Activated T-cell treated with anti-CD3 and anti-CD28 coated beads, Interleukin-2, amount 50 U/mL, for 72 hours (primary cell): Measurements from ENCODE around the gene DLGAP3. TPM values are rescaled to one million over a fixed set of nuclear protein-coding genes. Genes with fewer than 3 reads are reported as not detected.
A peak's percentile ranks its signal among the peaks of the same experiment; 100 is the strongest.

ENCODE experiments used
- ATAC-seq, 2 donors: fragments of 150-1000 bp; cut with Tn5 transposase; replicated peaks in 1 of 2; 2 replicates each; pipeline ENCODE4 v1.10.0; 2021; ENCODE audit warnings: moderate library complexity in 2 of 2, mild to moderate bottlenecking in 1 of 2
- DNase-seq, 2 donors: peaks; one replicate each; pipeline ENCODE4 v3.0.0; 2021 to 2022; ENCODE audit warnings: mixed read lengths in 1 of 2
- H3K27ac Mint-ChIP-seq: one replicate; pipeline ENCODE4 v1.8.0; 2022; ENCODE audit warnings: mild to moderate bottlenecking, moderate library complexity, mixed read lengths
- H3K27me3 Mint-ChIP-seq: one replicate; pipeline ENCODE4 v1.8.0; 2022; ENCODE audit warnings: low read depth, mixed read lengths
- H3K36me3 Mint-ChIP-seq, 2 donors: one replicate each; pipeline ENCODE4 v1.8.0; 2022; ENCODE audit warnings: mixed read lengths in 2 of 2, mild to moderate bottlenecking in 1 of 2; ENCODE audit not compliant: insufficient read depth in 2 of 2
- H3K4me1 Mint-ChIP-seq: one replicate; pipeline ENCODE4 v1.8.0; 2022; ENCODE audit warnings: low read depth, mixed read lengths
- H3K4me3 Mint-ChIP-seq, 2 donors: one replicate each; pipeline ENCODE4 v1.8.0; 2022; ENCODE audit warnings: mild to moderate bottlenecking in 2 of 2, mixed read lengths in 2 of 2, moderate library complexity in 2 of 2
- H3K9me3 Mint-ChIP-seq, 2 donors: one replicate each; pipeline ENCODE4 v1.8.0; 2022; ENCODE audit warnings: mixed read lengths in 2 of 2
- total RNA-seq, 2 donors: library from RNA; stranded (reverse); gene quantifications; one replicate each; pipeline ENCODE4 v1.2.3, GENCODE V29; 2022

DLGAP3 gene
- total RNA-seq, 2 donors from 2014 or later: 1.4 to 1.8 TPM

DNA sequence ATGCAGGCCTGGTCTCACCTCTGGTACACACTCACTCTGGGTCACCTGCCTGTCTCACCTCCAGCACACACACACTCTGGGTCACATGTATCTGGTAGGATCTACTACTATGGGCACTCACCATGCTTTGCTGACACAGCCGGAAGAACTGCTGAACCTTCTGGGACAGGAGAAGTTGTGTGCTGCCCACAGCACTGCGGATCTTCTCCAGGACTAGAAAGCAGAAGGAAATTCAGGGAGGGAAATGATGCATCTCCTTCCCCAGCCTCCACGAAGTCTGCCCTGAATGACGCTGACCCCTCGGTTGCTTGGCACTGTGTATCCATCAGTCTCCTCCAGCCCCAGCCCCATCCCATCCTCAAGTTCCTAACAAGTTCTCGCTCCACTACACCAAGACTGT lies 62.0 kb downstream of the DLGAP3 start:
- H3K27ac Mint-ChIP-seq: no peak overlapping the region
- peaks cover 45% of the 10 kb centered on the region for H3K4me1 Mint-ChIP-seq
- H3K9me3 Mint-ChIP-seq: no peaks in the 10 kb centered on the region
- ATAC-seq: no peak
- peak overlapping the region; percentile 36 to 87 for H3K4me3 Mint-ChIP-seq
- no peak for DNase-seq
- H3K36me3 Mint-ChIP-seq: no peaks in the 10 kb centered on the region
- H3K27me3 Mint-ChIP-seq: peaks cover 24% of the 10 kb centered on the region

DNA sequence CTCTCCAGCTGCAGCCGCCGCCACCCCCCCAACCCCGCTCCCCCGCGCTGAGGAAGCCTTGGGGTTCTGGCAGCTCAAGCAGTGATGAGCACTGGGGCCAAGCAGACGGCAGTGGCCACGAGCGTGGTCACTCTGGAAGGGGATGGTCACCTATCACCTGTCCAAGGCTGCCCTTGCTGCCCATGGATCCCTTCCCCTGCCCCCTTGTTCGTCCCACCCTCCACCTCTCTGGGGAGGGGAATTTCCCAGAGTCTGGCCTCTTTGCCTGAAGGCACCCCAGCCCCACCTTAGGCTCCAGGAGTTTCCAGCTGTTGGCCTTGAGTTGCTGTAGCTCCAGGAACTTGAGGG lies 62.7 kb downstream of the DLGAP3 start:
- no peak for ATAC-seq
- H3K4me1 Mint-ChIP-seq: peaks cover 44% of the 10 kb centered on the region
- peak overlapping the region; percentile 77 to 87 for H3K4me3 Mint-ChIP-seq
- no peak overlapping the region for H3K27ac Mint-ChIP-seq
- H3K9me3 Mint-ChIP-seq: no peaks in the 10 kb centered on the region
- DNase-seq: no peak
- H3K36me3 Mint-ChIP-seq: no peaks in the 10 kb centered on the region
- H3K27me3 Mint-ChIP-seq: peaks cover 17% of the 10 kb centered on the region

DNA sequence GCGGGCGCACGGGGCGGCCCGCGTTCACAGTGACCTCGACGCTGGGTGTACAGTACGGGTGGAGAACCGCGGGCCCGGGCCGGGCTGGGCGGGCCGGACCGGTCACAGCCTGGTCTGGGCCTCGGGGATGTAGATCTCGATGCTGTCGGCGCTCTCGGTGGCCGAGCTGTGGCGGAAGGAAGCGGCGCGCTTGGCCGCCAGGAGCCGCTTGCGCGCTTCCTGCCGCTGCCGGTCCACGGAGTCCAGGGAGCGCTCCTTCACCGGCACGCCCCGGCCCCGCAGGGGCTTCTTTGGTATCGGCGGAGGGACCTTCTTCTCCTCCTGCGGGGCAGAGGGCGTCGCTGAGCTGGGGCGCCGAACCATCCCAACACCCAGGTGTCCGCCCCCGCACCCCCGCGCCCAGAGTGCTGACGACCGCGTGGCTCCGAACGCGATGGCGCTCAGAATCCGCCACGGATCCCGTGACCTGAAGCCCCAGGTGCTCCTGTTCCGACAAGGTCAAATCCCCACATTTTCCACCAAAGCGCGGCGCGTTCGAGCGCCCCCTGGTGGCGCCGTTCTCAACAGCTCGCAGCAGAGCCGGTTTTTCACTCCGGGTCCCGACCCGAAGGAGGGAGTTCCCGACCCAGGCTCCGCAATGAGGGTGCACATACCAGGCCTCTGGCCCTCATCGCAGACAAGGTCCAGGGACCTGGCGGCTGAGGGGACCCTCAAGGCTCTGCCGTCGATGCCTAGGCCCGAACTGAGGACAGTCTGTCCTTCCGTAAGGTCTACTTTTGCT lies 63.3 kb downstream of the DLGAP3 start:
- ATAC-seq: peak; percentile 76 to 81
- Mint-ChIP-seq H3K4me3 (peak overlapping the region; percentile 77 to 87), H3K36me3 (no peaks in the 10 kb centered on the region), H3K4me1 (peaks cover 39% of the 10 kb centered on the region), H3K27ac (no peak overlapping the region), H3K9me3 (no peaks in the 10 kb centered on the region), H3K27me3 (peaks cover 11% of the 10 kb centered on the region)
- peak; percentile 90 to 96 for DNase-seq

- H3K36me3 Mint-ChIP-seq: no peaks in the 10 kb centered on the region
- H3K9me3 Mint-ChIP-seq: no peaks in the 10 kb centered on the region
- peaks cover 37% of the 10 kb centered on the region for H3K4me1 Mint-ChIP-seq
- H3K27me3 Mint-ChIP-seq: peaks cover 7% of the 10 kb centered on the region
- H3K4me3 Mint-ChIP-seq: peak overlapping the region; percentile 35 to 87
- ATAC-seq (no peak), DNase-seq (no peak)
- H3K27ac Mint-ChIP-seq: no peak overlapping the region
These were observed 63.9 kb downstream of the DLGAP3 start for GRCh38 chr1:34865573-34865972.

DNA sequence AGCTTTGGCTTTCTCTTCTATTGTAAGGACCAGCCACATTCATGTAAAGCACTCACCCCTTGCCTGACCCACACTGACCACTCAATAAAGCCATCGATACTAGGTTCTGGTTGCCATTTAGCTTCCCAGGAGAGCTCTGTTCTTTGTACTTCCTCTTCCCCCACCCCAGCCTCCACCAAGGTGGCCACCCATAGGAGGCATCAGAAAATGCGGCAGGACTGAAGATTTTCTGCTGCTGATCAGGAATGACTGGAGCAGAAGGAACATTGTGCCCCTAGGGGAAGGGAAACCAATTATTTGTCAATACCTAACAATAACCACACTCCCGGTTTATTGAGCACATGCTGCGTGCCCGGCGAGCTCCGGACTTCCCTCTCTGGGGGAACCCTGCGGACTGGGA lies 64.7 kb downstream of the DLGAP3 start:
- Mint-ChIP-seq H3K4me3 (peak overlapping the region; percentile 33 to 70), H3K4me1 (peaks cover 44% of the 10 kb centered on the region), H3K27ac (peak overlapping the region; percentile 5), H3K9me3 (no peaks in the 10 kb centered on the region), H3K27me3 (peaks cover 7% of the 10 kb centered on the region), H3K36me3 (no peaks in the 10 kb centered on the region)
- ATAC-seq (no peak), DNase-seq (no peak)

GRCh38 chr1:34863501-34863900 lies 65.9 kb downstream of the DLGAP3 start:
- ATAC-seq (peak; percentile 4 to 7), DNase-seq (peak in 1 of 2 donors; percentile 24)
- Mint-ChIP-seq H3K4me1 (peaks cover 50% of the 10 kb centered on the region), H3K27ac (peak overlapping the region; percentile 23), H3K9me3 (no peaks in the 10 kb centered on the region), H3K36me3 (peaks cover 0 to 2% of the 10 kb centered on the region in 2 donors), H3K4me3 (peak overlapping the region in 1 of 2 donors; percentile 33), H3K27me3 (peaks cover 7% of the 10 kb centered on the region)

DNA sequence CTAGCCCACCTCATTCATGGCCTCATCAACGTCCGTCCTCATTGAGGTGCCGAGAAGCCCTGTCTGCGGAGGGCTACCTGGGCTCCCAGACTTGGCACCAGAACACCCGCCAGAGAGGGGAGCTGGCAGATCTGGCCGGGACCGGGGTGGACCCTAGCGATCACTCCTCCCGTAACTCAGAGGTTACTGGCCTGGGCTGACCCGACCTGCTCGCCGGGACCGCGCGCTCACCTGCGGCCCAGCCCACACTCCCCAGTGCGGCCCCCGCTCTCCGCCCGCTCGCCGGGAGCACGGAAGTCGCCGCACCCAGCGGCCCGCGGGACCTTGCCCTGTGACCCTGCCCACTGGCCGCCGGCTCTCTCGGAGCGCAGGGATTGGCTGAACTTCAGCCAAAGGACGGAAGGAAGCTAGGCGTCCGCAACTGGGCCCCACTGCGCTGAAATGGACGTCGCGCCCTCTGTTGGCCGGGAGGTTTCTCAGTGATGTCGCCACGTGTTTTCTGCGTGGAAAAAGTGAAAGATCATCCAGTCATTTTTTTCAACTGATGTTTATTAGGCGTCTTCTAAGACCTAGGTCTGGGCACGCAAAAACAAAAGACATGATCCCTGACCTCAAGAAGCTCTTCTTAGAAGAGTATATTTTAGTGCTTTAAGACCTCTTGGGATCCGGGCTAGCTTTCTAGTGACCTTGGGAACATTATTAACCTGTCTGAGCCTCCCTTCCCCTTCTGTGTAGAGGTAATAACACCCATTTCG lies 69.8 kb downstream of the DLGAP3 start, which contains the start of gene SMIM12:
SMIM12 (minus strand) TSS at position 304 of the 755 bp plus-strand sequence. CDS start 3,772 bp downstream, outside the sequence.
- peaks cover 2 to 8% of the 10 kb centered on the region in 2 donors for H3K36me3 Mint-ChIP-seq
- no peaks in the 10 kb centered on the region for H3K27me3 Mint-ChIP-seq
- ATAC-seq: peak; percentile 96 to 98
- peaks cover 49% of the 10 kb centered on the region for H3K4me1 Mint-ChIP-seq
- H3K27ac Mint-ChIP-seq: peak within 1 kb of the TSS; percentile 98
- peak within 1 kb of the TSS; percentile 93 to 99 for H3K4me3 Mint-ChIP-seq
- no peaks in the 10 kb centered on the region for H3K9me3 Mint-ChIP-seq
- DNase-seq: peak; percentile 94 to 95

DNA sequence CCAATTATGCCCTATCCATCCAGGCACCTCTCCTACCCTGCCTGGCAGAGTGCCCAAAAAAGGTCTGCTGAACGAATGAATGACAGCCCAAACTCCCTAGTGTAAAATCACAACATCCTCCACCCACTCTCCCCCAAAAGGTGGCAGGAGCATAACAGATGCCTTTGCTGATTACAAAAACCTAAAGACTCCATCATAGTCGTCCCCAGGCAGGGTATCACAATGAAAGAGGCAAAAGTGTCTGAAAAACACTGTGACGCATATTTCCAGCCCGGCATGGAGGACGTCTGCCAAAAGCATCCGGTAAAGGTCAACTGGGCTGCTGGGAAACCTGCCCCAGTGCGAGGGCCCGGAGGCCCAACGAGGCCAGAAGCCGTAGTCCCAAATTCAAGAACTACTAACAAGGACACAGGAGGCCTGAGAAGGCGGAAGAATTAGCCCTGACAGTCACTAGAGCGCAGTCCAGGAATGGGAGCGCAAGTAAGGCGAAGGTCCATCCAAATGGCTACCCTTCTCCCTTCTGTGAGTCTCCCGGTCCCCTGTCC lies 70.5 kb downstream of the DLGAP3 start:
- Mint-ChIP-seq H3K4me1 (peaks cover 43% of the 10 kb centered on the region), H3K36me3 (peaks cover 2 to 8% of the 10 kb centered on the region in 2 donors), H3K9me3 (no peaks in the 10 kb centered on the region), H3K4me3 (peak overlapping the region; percentile 93 to 99), H3K27ac (peak overlapping the region; percentile 98), H3K27me3 (no peaks in the 10 kb centered on the region)
- ATAC-seq (peak; percentile 32 to 38), DNase-seq (peak; percentile 46 to 53)

- Mint-ChIP-seq H3K27me3 (no peaks in the 10 kb centered on the region), H3K36me3 (peaks cover 2 to 13% of the 10 kb centered on the region in 2 donors), H3K27ac (no peak overlapping the region), H3K4me1 (peaks cover 38% of the 10 kb centered on the region), H3K9me3 (no peaks in the 10 kb centered on the region), H3K4me3 (no peak overlapping the region)
- ATAC-seq (no peak), DNase-seq (no peak)
These were observed 72.8 kb downstream of the DLGAP3 start for GRCh38 chr1:34856697-34857096.

GRCh38 chr1:34852677-34853217 lies 76.7 kb downstream of the DLGAP3 start:
- no peak overlapping the region for H3K4me3 Mint-ChIP-seq

DNA sequence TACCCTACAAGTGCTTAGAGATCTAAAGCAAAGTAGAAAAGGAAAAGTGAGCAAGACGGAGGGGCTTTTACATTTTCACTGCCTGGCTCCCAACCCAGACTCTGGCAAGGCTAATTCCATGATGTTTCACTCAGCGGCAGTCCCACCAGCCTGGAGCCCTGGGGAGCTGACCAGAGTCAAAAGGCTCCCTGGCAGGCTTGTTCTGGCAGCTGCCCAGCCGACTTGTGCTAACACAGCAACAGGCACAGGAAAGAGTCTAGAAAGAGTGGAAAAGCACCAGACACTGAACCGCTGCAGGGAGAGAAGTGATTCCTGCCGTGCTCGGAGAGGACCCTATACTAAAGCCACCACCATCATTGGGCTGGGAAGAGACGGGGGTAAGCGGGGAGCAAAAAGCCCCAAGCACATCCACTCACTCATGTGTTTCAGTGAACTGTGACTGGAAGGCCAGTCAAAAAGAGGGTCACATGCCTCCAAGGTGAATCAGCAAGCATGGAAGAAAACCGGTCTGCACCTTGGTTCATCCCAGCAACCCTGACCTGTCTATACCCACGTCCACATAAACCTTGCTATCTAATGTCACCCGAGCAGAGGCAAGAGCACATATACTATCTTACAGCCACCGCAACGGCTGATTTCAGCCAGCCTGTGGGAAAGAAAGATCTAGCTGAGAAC lies 77.9 kb downstream of the DLGAP3 start:
- H3K4me1 Mint-ChIP-seq: peaks cover 12% of the 10 kb centered on the region

More at GRCh38 chr1:34852677-34853217, 76.7 kb downstream of the DLGAP3 start:
- DNase-seq (peak; percentile 91), ATAC-seq (peak; percentile 100)
- H3K27me3 Mint-ChIP-seq: no peaks in the 10 kb centered on the region
- H3K27ac Mint-ChIP-seq: peak overlapping the region; percentile 12
- peaks cover 18% of the 10 kb centered on the region for H3K4me1 Mint-ChIP-seq
- no peaks in the 10 kb centered on the region for H3K9me3 Mint-ChIP-seq
- peaks cover 2 to 25% of the 10 kb centered on the region in 2 donors for H3K36me3 Mint-ChIP-seq

GRCh38 chr1:34850382-34850781 lies 79.1 kb downstream of the DLGAP3 start:
- Mint-ChIP-seq H3K36me3 (peaks cover 2 to 22% of the 10 kb centered on the region in 2 donors), H3K4me1 (peaks cover 12% of the 10 kb centered on the region), H3K4me3 (no peak overlapping the region), H3K27ac (no peak overlapping the region), H3K9me3 (no peaks in the 10 kb centered on the region), H3K27me3 (no peaks in the 10 kb centered on the region)
- ATAC-seq: no peak
- DNase-seq: no peak

More for the DNA sequence above, 77.9 kb downstream of the DLGAP3 start:
- Mint-ChIP-seq H3K4me3 (no peak overlapping the region), H3K9me3 (no peaks in the 10 kb centered on the region), H3K27me3 (no peaks in the 10 kb centered on the region), H3K27ac (no peak overlapping the region), H3K36me3 (peaks cover 2 to 25% of the 10 kb centered on the region in 2 donors)
- ATAC-seq (no peak), DNase-seq (no peak)
